Iris pigment epithelial cell (primary cell): ENCODE data around the gene SLC52A1.
"Not testable (repeated sequence)": the region's sequence is repeated elsewhere in the genome, so short reads cannot be mapped to it uniquely, and the experiment has no call there.

ENCODE experiments used
- DNase-seq: peaks from one replicate; pipeline ENCODE4 v3.0.0-alpha.2; 2011; ENCODE audit warnings: low read depth

Gene SLC52A1

DNA sequence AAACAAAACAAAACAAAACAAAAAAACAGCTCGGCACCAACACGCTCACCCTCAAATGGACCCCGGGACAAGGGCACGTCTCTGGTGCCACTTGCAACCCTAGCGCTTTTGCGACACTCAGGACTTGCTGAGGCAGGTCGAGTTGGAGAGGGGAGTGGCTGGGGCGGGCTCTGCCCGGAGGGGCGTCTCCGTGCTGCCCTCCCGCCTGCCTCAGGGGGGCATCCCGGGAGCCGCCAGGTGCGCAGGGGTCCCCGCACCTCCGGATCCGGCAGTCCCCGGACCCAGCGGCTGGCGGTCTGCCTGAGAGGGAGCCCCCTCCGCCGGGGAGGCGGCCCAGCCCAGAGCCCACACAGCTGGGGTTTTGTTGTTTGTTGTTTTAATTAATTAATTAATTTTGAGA lies at the start of gene SLC52A1:
Gene SLC52A1 (minus strand): TSS at position 112 of the 400 bp plus-strand sequence. CDS start 820 bp downstream, outside the sequence.
- no peak for DNase-seq

DNA sequence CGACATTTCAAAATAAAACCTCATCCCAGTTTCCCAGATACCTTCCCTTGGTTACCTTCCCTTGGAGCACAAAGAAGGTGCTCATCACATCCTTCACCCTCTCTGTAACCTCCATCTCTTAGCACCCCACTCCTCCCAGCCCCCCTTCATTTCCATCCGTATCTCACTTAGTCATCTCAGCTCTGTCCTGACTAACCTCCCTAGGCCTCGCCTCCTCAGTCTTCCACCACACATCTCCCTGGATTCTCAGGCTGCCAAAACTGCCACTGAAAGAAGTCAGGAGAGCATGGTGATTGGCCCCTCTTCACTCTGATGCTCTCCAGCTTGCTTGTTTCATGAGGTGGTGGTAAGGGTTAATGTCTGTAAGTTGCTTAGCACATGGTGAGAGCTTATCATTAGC lies 45.4 kb upstream of the SLC52A1 start:
- peak; percentile 13 for DNase-seq

DNA sequence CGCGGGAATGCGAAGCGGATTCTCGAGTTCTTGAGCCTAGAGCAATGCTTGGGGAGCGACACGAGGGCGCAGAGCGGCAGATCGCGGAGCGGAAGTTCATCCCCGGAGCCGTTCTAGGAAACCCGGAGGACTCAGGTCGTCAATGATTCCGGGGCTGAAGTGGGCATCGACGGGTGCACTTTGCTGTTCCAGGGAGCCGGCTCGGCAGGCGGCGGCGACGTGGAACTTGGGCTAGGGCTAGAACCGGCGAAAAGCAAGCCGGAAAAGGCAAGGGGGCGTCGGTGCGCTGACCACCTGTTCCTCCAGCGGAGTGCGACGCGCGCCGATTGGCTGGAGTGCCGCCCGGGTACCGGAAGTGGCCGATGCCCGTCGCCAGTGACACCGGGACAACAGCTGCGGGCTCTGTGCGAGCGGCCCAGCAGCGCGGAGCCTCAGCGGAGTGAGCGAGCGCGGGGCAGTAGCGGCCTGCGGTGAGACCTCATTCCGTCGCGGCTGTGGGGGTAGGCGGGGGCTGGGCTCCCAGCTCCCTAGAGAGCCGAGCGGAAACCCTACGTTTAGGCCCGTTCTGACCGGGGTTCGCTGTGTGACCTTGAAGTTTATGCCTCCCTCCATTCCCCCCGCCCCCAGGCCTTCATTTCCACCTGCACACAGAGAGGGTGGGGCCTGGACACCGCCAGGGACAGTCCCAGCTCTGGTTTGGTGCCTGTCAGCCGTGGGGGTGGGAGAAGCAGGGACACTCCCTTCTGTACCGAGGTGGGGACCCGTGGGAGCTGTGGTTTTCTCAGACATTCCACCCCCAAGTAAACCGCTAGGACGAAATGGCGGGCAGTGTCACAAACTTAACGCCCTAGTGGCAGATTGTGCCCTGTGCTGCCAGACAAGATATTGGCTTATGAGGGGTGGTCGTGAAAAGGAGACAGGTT lies 43.1 kb upstream of the SLC52A1 start, which contains the start of gene ZFP3:
Gene ZFP3 (plus strand): TSS at position 362 of the 923 bp plus-strand sequence. CDS start 13,038 bp downstream, outside the sequence.
- peak; percentile 84 for DNase-seq

DNA sequence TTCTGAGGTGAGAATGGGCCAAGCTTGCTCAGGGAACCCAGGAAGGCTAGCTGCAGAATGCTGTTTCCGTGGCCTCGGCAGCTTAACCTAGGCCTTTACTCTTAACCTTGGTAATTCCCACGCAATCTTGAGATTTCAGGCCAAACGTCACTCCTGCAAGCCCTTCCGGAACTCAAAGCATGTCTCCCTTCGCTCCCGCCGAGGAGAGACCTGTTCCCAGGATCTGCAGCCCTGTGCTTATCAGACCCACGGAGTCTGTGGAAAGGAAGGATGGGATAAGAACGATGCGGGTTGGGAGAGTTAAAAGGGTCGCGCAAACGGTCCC lies 42.5 kb upstream of the SLC52A1 start:
- DNase-seq = no peak

DNA sequence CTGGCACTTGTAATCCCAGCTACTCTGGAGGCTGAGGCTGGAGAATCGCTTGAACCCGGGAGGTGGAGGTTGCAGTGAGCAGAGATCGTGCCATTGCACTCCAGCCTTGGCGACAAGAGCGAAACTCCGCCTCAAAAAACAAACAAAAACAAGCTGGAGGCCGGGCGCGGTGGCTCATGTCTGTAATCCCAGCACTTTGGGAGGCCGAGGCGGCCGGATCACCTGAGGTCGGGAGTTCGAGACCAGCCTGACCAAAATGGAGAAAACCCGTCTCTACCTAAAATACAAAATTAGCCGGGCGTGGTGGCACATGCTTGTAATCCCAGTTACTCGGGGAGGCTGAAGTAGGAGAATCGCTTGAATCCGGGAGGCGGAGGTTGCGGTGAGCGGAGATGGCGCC lies 42.0 kb upstream of the SLC52A1 start:
- not testable (repeated sequence) for DNase-seq

DNA sequence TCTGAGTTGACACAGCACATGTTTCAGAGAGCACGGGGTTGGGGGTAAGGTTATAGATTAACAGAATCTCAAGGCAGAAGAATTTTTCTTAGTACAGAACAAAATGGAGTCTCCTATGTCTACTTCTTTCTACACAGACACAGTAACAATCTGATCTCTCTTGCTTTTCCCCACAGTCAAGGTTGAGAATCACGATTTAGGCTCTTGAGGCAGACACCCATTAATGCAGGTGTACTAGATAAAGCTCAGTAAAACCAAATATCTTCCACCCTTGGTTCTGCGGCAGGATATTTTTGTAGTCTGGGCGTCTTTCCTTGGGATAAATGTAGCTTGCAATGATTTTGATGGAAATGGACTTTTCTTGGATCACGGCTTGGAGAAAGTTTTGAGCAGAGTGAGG lies 40.2 kb upstream of the SLC52A1 start:
- not testable (repeated sequence) for DNase-seq

DNA sequence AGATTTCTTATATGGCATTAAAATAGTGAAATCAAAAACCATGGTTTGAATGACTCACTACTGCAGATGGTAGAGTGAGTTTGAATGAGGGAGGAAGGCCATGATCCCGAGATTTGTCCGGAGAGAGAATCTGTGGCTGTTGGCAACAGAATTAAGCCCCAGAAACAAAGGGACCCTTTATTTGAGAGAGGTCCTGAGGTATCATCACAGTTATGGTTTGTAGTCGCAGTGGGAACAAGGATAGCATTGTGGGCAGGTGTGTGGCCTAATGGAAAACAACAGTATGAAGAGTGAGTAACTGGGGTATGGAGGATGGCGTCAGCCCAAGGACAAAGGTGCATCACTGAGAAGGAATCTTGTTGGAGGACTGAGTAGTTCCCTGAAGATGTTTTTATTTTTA lies 34.5 kb upstream of the SLC52A1 start:
- DNase-seq = peak; percentile 4

DNA sequence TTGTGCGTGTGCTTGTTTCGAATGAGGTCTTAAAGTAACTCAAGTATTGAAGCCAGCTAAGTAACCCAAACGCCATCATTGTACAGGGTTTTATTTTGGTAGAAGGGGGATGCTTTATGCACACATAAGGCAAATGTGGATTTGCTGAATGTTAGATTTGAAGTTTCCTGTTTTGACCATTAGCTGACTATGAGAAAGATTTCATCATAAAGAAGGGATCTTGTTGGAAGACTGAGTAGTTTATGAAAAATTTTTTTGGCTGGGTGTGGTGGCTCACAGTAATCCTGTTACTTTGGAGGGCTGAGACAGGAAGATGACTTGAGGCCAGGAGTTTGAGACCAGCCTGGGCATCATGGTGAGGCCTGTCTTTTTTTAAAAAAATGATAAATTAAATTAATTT lies 33.0 kb upstream of the SLC52A1 start:
- no peak for DNase-seq

DNA sequence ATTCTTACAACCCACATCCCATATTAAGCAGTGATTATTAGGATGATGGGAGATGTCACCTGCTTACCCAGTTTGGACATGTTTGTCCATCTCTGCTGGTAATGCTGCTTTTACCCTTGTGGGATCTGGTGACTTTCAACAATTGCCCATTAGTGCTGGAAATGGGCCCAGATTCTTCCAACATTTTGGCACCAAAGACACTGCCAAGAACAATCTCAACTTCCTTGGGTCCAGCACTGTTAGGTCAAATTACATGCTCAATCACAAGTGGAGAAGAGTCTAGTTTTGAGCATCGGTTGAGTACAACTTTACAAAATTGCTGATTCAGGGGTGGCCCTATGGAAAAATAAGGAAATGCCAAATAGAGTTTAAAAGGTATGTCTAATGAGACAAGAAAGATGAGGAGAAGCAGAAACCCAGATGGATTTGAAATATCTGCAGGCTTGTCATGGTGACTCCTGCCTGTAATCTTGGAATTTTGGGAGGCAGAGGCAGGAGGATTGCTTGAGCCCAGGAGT lies 30.1 kb upstream of the SLC52A1 start:
- no peak for DNase-seq

DNA sequence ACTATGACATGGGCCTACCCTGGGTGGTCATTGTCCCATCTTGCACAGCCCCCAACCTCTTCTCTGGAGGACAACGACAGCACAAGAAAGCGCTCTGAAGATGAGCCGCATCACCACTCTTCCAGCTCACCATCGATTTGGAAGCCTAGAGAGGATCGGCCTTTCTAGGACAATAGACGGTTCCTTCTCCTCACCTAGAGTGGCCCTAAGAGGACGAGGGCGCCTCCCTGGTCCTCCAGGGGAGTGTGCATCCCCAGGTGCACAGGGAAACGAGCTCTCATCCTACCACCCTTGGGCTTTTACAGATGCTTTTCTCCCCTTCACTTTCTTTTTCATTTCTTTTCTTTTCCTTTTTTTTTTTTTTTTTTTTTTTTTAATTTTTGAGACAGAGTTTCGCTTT lies 20.3 kb upstream of the SLC52A1 start:
- no peak for DNase-seq

DNA sequence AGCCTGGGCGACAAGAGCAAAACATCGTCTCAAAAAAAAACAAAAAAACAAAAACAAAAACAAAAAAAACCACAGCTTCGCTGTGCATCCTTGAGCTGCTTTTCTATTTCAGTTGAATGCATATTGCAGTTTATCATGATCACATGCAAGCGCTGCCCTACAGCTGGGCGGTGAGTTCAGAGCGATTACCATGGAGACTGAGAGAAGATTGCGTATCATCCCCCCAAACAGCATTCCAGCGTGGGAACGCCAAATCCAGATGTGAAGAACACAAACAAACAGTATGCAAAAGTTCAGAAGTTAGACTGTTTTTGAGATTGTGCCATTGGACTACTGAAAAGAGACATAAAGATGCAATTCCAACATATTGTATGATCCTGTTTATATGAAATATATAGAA lies 15.1 kb upstream of the SLC52A1 start:
- peak; percentile 57 for DNase-seq

DNA sequence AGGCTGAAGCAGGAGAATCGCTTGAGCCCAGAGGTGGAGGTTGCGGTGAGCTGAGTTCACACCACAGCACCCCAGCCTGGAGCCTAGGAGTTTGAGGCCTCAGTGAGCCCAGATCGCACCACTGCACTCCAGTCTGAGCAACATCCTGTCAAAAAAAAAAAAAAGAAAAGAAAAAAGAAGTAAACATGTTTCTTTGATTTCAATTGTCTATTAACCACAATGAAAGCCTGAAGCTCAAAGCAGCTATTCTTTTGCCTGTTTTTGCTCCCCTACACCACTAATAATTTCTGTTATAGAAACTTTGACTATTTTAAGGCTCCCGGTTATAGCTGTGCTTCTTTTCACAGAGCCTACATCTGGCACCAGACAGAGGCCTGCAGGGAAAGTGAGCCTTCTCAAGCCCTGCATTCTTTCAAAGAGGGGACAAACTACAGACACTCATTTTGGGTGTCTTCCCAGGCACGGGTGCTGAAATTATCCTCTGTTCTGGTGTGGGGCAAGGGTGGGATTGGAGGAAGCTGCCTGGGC lies 14.2 kb upstream of the SLC52A1 start:
- DNase-seq = no peak

DNA sequence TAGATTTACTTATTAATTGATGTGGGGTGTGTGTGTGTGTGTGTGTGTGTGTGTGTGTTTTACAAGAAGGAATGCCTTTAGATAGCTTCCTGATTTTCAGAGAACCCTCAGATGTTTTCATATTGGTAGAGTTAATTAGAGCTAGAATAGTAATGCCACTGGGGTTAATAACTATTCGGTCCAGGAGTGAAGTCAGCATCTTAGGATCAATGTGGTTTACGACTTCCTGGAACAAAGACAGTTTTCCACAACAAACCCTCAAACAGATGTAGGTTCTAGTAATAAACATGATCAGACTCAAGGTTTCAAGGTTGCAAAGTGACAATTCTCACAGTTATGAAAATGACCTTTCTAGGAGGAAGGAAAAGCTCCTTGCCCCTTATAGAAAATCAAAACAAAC lies 12.2 kb upstream of the SLC52A1 start:
- DNase-seq = no peak

DNA sequence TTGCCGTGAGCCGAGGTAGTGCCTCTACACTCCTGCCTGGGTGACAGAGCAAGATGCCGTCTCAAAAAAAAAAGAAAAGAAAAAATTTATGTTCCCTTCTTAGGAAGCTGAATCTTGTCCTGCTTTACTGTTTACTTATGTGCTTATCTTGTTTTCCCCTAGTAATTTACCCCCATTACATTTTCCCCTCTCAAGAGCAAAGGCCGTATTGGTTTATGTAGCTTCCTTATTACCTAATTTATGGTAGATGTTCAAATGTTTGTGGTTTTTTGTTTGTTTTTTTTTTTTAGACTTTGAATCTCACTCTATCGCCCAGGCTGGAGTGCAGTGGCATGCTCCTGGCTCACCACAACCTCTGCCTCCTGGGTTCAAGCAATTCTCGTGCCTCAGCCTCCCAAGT lies 10.3 kb upstream of the SLC52A1 start:
- DNase-seq = no peak

DNA sequence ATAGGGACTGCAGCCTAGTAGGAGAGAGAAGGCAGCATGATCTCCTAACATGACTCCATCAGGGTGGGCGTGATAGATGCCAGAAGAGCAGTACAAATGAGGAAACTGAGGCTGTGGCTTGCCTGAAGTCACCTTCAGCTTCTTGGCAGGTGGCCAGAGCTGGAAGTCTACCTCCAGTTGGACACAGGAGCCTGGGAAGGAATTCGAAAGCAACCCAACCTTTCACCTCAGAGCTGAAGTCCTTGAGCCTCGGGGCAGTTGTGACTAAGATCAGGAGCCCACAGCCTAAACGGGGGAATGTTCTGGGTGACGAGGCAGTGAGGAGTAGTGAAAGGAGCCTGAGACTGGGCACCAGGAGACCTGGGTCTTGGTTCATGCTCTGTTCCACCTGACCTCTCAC lies 9.4 kb upstream of the SLC52A1 start:
- DNase-seq = no peak

DNA sequence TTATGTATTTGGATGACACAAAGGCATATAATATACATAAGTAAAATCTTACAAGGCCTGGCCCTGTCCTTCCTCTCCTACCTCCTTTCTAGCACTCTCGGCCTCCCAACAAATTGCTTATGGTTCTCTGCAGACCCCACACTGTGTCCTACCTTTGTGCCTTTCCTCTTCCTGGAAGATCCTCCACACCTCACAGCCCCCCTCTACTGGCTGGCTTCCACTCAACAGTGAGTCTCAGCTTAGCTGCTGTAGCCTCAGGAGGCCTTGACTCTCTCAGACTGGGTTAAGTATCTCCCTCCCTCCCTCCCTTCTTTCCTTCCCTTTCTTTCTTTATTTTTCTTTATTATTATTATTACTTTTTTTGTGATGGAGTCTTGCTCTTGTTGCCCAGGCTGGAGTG lies 8.3 kb upstream of the SLC52A1 start:
- DNase-seq = no peak

DNA sequence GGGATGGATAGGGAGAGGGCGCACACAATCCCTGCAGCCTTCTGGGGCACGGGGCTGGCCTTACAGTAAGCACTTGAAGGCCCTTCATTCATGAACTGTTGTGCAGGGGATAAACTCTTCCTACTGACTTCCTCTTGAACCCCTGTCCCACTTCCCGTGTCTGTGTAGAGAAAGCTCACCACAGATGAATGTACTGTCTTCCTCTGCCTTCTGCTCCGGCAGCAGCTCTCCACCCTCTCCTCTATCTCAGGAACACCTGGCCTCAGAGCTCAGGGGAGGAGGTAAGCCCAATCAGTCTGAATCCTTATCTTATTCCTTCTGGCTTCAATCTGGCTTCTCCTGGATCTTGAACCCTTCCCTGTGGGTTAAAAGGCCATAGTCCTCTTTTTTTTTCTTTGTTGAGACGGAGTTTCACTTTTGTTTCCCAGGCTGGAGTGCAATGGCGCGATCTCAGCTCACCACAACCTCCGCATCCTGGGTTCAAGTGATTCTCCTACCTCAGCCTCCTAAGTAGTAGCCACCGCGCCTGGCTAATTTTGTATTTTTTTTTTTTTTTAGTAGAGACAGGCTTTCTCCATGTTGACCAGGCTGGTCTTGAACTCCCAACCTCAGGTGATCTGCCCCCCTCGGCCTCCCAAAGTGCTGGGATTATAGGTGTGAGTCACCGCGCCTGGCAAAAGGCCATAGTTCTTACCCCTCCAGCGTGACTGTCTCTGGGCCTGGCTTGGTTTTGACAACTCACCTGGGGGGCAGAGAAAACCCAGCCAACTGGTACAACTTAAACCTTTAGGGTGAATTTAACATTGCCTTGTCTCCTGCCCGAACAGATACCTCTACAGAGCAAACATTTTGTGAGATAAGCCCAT lies 7.2 kb upstream of the SLC52A1 start:
- no peak for DNase-seq

DNA sequence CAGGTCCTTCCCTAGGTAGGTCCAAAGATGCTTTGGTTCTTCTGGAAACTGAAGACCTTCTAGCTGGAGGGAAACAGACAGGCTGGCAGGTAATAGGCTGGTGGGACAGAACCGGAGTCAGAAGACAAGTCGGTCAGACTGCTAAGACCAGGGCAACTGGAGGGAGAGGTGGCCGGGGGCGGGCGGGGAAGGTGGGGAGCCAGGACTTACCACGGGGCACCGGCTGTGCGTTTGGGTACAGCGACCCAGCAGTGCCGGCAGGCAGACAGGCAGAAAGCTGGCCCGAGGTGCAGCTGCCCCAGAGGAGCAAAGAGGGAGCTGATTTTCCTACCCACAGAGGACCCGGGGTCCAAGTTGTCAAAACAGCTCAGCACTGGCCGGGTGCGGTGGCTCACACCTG lies 575 bp downstream of the SLC52A1 start:
- DNase-seq = no peak

DNA sequence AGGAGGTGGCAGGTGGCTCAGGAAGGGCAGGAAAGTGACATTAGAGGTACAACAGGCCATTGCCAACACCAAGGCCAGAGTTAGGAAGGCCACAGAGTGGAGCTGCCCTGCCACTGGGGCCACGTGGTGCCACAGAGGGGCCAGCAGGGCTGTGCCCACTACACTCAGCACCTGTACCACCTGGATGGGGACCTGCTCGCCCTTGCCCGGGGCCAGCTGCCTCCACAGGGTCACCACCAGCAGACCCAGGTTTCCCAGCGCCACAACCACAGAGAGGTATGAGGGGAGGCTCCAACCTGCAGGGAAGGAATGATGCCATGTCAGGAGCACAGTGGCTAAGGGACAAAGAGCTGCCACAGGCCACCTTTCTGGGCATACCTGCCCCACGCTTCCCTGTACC lies 1.2 kb downstream of the SLC52A1 start:
- DNase-seq = no peak

DNA sequence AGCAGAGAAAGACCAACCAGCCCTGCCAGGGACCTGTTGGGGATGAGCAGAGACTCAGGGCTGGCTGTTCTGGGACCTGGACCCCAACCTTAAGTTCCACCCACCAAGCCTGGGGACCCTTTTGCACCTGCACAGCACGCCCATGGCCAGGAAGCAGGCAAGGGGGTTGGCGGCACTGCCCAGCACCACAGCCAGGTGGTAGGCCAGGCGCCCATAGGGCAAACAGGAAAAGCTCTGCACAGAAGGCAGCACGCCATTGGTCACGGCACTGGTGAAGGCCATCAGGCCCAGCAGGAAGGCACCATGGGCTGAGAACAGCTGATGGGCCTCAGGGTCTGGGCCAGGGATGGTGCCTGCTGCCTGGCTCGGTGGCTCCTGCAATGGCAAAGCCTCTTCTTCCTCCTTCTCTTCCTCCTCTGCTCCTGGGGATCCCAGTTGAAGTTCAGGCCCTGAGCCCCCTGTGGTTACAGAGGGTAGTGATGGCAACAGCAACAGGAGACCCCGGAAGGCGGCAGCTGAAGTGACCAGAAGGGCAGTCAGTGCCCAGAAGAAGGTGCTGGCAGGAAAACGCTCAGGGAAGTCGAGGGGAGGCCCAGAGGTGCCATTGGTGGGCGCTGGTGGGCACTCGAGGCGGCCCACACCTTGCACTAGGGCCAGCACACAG lies 1.7 kb downstream of the SLC52A1 start:
- no peak for DNase-seq

DNA sequence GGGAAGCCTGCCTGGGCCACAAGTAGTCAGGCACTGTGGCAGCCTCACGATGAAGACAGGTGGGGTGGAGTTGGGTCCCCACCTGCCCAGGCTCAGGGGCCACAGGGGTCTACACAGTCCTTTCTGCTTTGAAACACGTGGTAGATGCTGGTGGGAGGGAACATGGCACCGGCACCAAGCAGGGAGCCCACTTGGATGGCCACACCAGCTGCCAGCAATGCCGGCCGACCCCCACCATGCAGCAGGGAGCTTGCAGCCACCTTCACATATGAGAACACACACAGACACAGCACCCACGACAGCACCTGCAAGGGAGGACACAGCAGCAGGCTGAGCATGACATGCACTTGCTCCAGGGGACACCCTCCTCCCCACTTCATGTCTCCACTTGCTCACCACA lies 2.4 kb downstream of the SLC52A1 start:
- DNase-seq = no peak
